CD4-positive, alpha-beta T cell treated with Interleukin-1 beta for 1 hour (primary cell): ENCODE results near the gene IDI1.
"Not testable (repeated sequence)": the region's sequence is repeated elsewhere in the genome, so short reads cannot be mapped to it uniquely, and the experiment has no call there.

Source experiments
- DNase-seq, 2 donors: peaks; one replicate each; pipeline ENCODE4 v3.0.0-alpha.2; 2020 to 2022

Gene IDI1

DNA sequence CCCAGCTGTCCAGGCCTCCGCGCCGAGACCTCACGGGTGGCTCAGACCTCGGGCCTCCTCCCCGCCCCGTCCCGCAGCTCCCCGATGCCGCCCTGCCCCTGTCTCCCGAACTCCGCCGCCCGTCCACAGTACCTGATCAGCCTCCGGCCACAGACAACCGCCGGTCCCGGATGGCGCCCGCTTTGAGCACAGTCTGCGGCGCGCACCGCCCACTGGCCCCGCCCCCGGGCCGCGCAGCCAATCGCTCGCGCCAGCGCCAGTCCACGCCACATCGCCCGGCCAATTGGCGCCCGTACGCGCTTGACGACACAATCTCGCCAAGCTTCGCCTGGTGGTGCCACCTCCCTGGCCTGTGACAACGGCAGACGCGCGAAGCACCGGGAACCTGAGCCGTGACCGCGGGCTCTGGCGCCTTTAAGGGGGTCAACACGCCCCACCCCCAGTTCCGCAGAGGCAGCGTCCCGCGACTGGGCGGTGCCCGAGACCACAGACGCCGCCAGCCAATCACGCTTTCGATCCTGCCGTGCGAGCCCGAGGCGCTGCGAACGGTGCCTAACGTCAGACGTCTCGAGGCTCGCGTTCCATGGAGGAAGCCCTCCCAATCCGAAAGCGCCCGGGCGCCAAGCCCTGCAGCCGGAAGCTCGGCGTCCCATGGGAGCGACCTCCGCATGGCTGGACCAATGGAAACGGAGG lies at the start of gene IDI1:
IDI1 (minus strand) TSS at position 388 of the 693 bp plus-strand sequence; CDS start at position 272, 116 bp downstream.
- DNase-seq: peak; percentile 98

DNA sequence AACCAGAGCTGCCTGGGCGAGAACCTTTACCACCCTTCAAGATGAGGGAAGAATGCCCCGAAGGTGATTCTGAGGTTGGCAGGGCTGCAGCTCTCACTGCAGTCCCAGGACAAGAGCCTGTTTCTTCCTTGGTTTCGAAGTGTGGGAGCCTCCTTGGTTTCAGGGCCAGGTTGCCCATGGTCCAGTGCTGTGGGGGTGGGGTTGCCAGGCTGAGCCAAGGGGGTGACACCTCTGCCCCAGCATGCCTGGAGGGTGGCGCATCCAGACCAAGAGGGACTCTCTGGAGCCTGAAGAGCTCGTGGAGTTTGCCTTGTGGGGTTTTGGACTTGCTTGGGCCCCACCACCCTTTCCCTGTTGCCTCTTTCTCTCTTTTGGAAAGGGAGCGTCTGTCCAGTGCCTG lies 48.5 kb upstream of the IDI1 start:
- DNase-seq: no peak

DNA sequence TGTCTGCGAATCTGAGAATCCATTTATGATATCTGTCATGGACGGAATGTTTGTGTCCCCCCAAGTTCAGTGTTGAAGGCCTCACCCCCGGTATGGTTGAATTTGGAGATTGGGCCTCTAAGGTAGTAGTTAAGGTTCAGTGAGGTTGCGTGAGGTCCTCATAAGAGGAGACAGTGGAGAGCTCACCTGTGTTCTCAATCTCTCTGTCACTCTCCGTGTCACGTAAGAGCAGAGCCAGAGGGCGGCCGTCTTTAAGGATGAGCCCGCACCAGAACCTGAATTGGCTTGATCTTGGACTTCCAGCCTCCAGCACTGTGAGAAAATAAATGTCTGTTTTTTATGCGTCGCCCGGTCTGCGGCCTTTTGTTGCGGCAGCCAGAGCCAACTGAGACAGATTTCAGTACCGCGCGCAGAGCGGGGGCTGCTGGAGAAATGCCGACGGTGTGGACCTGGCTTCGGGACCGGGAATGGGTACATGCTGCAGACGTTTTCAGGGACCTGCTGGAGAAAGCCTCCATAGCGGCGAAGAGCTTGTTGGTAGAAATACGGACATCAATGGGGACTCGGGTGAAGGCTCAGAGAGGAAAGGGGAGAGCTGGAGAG lies 47.5 kb upstream of the IDI1 start:
- no peak for DNase-seq

DNA sequence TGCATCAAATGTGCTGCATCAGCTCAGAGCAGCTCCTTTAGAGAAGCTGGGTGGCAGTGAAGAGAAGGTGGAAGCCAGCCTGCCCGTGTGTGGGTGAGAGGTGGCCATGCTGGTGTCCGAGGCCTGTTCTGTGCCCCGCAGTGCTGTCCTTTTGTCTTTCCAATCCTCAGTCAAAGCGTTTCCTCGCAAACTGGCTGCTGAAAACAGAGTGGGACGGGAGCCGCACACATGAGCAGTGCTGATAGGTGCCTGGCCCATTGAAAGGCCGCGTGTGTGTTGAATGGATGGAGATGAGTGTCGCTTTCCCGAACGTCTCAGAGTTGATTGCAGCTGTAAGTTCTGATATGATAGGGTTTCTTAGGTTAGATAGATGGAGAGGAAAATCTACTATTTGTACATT lies 46.6 kb upstream of the IDI1 start:
- DNase-seq: no peak

DNA sequence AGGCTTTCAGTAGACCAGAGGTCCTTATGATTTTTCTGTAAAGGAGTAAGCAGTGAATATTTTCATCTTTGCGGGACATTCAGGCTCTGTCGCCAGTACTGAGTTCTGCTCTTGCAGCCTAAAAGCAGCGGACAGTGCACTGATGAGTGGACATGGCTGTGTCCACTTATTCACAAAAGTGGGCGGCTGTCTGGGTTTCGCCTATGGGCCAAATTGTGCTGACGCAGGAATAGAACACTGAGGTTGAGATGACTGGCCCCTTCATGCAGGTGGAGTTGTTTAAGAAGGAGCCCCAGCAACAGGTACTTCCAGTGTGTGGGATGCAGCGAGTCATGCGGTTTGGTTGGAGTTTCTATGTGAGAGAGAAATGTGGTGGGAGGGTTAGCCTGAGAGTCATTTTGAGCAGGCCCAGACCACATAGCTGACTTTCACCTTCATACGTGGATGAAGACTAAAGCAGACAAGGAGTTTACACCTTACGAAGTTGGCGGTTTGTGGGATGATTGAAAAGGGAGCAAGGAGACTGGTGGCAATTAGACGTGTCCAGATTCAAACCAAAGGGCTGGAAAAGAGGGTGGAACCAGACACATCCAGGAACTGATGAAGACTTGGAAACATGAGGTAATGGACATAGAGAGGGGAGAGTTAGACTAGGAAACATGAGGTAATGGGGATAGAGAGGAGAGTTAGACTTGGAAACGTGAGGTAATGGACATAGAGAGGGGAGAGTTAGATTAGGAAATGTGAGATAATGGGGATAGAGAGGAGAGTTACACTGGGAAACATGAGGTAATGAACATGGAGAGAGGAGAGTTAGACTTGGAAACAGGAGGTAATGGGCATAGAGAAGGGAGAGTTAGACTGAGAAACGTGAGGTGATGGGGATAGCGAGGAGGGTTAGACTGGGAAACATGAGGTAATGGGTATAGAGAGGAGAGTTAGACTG lies 45.5 kb upstream of the IDI1 start:
- DNase-seq: no peak

DNA sequence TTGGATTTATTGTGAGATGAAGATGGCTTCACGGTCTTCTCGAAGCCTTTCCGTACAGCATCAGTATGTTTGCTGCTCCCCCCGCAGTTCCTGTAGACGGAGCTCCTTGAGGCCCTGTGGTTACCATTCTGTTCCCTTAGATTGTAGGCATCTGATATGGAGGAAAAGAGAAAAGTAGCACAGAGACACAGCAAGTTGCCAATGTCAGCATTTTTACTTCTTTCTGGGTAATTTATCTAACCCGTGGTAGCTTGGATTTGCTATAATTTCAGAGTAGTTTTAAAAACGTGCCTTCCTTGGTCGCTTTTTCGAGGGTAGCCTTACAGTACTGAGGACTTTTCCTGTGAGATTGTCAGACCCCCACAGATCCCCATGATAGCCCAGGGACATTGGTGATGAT lies 44.8 kb upstream of the IDI1 start:
- DNase-seq: no peak

DNA sequence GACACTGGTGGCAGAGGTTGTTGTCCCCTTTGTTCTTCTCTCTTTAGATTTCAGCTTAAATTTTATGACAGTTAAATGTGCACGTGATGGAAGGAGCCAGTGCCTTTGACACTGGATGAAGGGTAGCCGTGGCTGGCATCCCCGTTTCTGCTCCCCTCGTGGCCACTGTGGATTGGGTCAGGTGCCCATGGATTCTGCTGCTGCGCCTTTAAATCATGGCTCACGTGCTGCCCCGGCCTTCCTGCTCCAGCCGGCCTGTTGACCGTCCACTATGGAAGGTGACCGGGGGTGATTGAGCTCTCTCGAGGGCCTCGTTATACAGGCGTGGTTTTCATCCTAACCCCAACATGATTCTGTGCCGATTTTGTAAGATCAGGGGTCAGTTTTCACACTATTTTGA lies 41.8 kb upstream of the IDI1 start:
- DNase-seq: no peak

DNA sequence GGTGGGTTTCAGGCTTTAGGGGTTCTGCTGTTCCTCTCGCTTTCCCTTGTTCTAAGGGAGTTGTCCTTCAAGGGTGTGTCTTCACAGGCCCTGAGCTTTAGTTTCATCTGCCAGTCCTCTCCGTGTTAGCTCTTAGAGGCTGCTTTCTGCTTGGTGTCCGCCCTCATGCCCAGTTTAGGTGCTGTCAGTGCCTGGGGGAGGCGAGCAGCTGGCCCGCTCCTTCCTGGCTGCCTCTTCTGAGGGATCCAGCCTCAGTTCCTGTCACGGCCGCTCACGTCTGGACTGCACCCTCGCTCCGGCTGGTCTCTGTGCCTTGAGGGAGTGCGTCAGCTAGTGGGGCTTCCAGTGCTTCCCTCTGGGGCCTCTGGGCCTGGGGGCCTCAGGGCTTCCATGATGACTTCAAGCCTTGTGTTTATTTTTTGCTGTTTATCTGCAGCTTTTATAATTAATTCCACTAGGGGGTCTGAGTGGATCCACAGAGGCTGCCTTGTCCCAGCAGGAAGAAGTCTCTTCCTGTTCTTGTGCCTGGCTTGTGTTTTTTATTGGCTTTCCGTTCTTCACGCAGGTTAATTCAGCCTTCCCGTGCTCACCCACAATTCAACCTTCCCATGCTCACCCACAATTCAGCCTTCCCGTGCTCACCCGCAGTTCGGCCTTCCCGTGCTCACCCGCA lies 40.2 kb upstream of the IDI1 start:
- no peak for DNase-seq

DNA sequence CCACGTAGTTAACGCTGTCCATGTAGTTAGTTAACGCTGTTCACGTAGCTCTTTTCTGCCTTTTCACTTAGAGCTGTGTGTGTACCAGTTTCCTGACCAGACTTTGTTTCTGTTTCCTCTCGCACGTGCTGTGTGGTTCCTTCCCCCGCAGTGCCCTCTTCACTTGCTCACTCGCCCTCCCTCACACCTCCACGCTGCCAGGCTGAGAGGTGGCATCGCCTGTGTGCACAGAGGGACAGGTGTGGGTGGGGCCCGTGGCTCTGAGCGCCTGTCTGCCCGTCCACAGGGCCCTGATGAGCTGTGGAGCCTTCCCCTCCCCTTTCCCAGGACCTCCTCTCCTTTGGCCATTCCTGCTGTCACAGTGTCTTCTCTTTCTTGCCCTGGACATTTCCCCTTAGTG lies 37.9 kb upstream of the IDI1 start:
- DNase-seq: no peak

DNA sequence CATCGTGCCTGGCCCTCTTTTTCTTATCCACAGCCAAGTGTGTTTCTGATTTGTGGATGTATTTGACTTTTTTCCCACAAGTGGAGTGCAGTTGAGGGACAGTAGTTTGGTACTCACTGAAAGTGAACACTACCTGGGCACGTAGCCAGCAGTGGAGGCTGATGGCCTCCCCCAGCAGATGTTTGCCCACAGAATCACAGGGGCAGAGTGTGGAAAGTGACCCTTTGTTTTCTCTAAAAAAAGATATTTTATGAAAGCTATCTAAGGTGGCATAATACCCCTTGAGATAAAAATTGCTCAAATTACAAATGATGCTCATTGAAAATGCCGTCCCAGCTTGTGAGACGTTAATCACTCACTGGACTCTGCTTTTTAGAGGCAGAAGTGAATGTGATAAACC lies 36.3 kb upstream of the IDI1 start:
- no peak for DNase-seq

DNA sequence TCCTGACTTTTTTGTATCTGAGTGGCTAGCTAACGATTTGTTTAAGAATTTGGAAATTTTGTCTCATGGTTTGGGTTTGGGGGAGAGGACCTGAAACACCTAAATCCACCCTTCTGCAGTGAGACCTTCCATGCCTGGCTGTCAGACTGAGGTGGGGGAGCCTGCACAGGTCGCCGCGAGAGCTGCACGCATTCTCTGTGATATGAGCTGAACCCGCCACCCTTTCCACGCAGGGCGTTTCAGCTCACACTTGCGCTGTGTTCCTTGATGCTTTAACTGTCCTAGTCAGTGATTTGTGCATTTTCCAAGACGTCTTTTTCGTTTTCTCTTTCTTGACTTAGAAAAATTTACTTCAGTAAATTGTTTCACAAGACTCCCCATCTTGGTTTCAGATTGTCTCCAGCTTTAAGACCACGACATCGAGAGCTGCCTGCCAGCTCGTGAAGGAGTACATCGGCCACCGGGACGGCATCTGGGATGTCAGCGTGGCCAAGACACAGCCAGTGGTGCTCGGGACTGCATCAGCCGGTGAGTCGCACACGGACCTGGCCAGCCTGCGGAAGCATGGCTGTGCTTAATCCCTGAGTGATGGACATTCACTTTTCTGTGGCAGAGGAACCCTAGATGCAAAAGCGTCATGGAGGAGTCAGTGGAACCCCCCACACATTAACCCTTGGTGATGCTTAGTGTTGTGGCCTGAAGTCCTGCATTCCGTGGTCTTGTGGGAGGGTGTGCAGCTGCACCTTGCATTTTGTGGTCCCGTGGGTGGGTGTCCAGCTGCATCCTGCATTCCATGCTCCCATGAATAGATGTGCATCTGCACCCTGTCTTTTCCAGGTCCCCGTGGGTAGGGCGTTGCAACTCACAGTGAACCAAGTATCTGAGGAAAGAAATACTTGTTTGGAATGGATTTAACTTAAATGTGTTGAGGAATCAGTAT lies 35.4 kb upstream of the IDI1 start:
- no peak for DNase-seq

DNA sequence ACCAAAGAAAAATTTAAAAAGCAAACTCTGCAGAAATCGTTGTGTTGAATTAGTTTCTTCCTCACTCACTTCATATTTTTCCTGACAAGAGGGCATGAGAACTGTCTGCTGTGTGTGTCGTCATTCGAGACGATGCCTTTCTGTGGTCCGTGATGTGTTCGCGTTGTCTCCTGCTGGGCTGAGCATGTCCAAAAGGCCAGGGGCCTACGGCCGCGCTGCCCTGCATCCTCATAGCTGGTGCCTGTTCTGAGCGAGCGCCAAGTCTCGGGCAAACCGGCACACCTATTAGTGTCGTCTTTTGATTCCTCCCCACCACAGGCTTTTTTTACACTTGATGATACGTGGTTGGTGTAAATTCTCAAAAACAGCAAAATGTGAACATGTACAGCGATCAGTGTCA lies 34.7 kb upstream of the IDI1 start:
- DNase-seq: no peak

DNA sequence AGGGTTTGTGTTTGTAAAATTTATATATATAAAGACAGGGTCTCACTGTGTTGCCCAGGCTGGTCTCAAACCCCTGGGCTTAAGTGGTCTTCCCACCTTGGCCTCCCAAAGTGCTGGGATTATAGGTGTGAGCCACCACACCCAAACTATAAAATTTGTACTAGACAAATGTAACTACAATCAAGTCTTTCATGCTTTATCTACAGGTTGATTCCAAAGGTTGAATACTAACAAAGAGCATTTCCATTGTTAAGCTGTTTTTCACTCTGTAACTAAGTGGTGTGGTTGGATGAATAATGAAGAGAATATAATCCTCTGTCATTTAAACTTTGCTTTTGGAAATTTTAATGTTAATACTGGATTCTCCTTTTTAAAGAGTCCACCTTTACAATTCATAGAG lies 29.7 kb upstream of the IDI1 start:
- DNase-seq: no peak

DNA sequence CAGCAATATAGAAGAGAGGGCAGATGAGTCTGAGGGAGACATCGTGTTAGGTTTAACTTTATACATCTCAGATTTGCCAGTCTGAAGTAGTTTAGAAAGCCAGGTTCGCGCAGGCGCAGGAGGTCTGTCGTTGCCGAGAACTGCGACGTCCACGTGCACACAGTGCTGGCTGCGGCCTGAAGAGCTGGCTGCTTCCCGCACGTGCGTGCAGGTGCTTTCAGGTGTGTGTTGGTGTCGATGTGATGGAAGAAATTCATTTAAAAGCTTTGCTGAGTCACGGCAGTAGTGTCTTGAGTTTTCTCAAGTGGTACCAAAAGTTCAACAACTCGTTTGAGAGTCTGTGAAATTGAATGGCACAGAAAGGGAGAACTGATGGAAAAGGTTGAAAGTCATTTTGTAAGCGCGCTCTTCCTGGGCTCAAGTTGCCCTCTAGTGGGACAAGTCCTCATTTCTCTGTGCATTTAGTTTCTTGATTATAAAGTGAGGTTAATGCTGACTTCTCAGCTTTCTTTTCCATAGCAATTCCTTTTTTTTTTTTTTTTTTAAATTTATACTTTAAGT lies 25.9 kb upstream of the IDI1 start:
- DNase-seq: no peak

DNA sequence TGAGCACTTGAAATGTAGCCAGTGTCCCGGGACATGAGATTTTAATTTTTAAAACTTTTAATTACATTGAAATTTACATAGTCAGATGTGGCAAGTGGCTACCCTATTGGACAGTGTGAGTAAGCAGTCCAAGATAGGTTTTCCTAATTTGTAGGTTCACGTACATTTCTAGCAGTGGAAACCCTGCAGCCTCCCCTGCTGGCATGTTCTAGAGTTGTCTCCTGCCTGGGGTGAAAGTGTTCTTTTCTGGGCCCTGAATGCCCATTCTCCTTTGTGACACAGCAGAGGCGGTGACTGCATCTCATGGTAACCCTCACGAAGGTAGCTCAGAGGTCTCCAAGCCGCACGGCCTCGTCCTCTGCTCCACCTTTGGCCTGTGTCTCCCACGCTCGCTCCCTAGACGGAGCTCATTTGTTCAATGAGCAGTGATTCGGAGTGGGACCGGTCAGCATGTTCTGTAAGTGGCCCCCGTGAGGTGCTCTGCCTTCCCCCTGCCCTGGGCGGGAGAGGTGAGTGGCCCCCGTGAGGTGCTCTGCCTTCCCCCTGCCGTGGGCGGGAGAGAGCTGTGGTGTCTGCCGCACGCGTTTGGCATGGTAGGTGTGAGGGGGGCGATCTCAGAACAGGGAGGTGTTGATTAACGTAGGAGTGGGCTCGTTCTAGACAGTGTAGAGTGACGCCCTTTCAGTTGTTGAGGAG lies 25.3 kb upstream of the IDI1 start:
- no peak for DNase-seq

DNA sequence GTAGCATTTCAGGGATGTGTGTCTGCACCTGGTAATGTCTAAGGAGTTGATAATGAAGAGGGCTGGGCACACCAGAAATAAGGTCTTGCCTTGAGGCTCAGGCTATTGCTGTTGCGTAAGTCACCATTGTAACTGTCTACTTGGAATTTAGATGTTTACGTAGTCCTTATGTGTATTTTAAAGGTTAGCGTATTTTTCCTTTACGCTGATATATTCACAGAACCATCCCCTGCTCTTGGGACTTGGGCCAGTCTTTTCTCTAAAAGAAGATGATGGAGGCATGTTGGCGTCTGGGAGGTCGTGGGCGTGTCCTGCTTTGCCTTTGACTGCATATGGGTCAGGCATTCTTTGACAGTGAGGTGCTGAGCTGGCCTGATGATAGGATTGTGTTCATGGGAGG lies 22.0 kb upstream of the IDI1 start:
- DNase-seq: no peak

DNA sequence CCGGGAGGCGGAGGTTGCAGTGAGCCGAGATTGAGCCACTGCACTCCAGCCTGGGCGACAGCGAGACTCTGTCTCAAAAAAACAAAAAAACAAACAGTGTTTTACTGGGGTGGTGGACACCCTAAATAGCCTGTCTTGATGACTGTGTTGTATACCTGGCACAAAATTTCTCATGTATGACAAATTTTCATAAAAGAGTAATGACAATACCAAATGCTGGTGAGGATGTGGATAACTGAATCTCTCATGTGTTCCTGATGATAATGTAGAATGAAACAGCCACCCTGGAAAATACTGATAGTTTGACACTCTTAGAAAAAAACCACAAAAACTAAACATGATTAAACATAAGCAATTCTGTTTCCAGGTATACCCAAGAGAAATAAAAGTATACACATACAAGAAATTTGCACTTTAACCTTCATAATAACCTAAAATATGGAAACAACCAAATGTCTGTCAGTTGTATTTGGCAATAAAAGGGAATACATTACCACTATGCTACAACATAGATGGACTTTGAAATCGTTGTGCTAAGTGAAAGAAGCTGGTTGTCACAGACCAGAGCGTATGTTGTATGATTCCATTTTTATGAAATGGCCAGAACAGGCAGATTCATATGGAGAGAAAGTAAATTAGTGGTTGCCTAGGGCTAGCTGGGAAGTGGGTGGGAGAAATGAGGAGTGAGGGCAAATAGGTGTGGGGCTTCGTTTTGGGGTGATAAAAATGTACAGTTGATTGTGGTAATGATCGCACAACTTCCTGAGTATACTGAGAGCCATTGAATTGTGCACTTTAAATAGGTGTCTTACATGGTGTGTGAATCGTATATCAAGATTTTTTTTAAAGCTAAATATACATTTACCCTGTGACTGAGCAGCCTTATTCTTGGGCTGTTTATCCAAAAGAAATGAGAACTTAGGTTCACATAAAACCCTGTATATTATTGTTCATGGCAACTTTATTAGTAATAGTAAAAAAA lies 19.8 kb upstream of the IDI1 start:
- DNase-seq: no peak

DNA sequence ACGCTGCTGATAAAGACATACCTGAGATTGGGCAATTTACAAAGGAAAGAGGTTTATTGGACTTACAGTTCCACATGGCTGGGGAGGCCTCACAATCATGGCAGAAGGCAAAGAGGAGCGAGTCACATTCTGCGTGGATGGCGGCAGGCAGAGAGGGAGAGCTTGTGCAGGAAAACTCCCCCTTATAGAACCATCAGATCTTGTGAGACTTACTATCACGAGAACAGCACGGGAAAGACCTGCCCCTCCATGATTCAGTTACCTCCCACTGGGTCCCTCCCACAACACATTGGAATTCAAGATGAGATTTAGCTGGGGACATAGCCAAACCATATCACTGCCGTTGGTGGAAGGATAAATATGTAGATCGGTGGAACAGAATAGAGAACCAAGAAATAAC lies 17.8 kb upstream of the IDI1 start:
- DNase-seq: not testable (repeated sequence)

DNA sequence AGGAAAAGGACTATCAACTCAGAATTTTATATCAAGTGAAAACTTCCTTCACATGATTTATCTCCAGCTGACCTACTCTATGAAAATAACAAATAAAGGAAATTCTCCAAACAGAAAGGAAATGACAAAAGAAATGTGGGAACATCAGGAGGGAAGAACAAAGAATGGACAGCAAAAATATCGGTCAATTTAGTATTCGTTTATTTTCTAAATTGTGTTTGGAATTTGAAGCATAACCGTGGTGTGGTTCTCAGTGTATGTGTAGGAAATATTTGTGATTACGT lies 16.0 kb upstream of the IDI1 start:
- DNase-seq: no peak

DNA sequence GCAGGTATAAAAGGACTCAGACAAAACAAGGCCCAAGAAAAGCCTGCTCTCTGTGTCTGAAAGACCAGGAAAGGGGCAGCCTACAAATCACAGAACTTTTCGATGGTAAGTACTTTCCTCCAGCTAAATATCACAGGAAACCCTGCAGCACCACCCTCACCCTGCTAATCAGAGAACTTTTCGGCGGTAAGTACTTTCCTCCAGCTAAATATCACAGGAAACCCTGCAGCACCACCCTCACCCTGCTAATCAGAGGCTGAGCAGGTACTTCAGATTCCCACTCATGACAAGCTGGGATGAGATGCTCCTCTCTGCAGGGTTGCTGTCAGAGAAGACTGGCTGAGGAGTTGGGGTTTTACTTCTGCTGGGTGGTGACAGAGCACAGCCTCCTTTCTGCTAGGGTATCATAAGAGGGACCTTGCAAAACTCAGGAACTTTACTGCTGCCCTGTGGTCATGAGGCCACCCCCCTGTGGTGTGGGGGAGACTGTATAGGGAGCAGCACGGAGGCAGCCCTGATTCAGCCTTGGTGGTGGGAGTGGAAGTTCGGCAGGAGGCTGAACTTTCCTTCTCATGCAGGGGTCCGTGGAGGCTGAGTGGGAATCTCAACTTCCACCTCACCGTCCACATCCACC lies 14.4 kb upstream of the IDI1 start:
- peak; percentile 15 to 46 for DNase-seq
